Limb (tissue), 2 donors: Measurements from ENCODE around the gene XPO6.

ENCODE experiments used
- DNase-seq, 2 donors: peaks; one replicate each; pipeline ENCODE4 v3.0.0-alpha.2; 2016; ENCODE audit errors: extremely low spot score in 2 of 2

The XPO6 gene

GRCh38 chr16:28091656-28092055 lies 120.1 kb downstream of the XPO6 start:
- no peak for DNase-seq

- no peak for DNase-seq
Measured at GRCh38 chr16:28090646-28091377, 121.0 kb downstream of the XPO6 start.

GRCh38 chr16:28089992-28090365 lies 121.8 kb downstream of the XPO6 start:
- no peak for DNase-seq

- DNase-seq, result no peak
Measured at GRCh38 chr16:28089205-28089991, 122.4 kb downstream of the XPO6 start.

- DNase-seq, result no peak
Measured at GRCh38 chr16:28087675-28088300, 124.0 kb downstream of the XPO6 start.

- no peak for DNase-seq
Measured at GRCh38 chr16:28087140-28087660, 124.6 kb downstream of the XPO6 start.

- no peak for DNase-seq
Measured at GRCh38 chr16:28086186-28087139, 125.3 kb downstream of the XPO6 start.

GRCh38 chr16:28085389-28086171 lies 126.2 kb downstream of the XPO6 start:
- no peak for DNase-seq

GRCh38 chr16:28084209-28084608 lies 127.6 kb downstream of the XPO6 start:
- no peak for DNase-seq

GRCh38 chr16:28082624-28083023 lies 129.1 kb downstream of the XPO6 start:
- no peak for DNase-seq

GRCh38 chr16:28081391-28081968 lies 130.3 kb downstream of the XPO6 start:
- no peak for DNase-seq

GRCh38 chr16:28078261-28078660 lies 133.5 kb downstream of the XPO6 start:
- no peak for DNase-seq

GRCh38 chr16:28073836-28074235 lies 137.9 kb downstream of the XPO6 start:
- DNase-seq, result no peak

- no peak for DNase-seq
Measured at GRCh38 chr16:28072087-28072486, 139.7 kb downstream of the XPO6 start.

GRCh38 chr16:28069971-28070794 lies 141.6 kb downstream of the XPO6 start:
- no peak for DNase-seq

- DNase-seq, result no peak
Measured at GRCh38 chr16:28068976-28069375, 142.8 kb downstream of the XPO6 start.

GRCh38 chr16:28067604-28068379 lies 144.0 kb downstream of the XPO6 start:
- DNase-seq, result no peak

- no peak for DNase-seq
Measured at GRCh38 chr16:28064706-28065249, 147.0 kb downstream of the XPO6 start.
